ENCODE results near the gene COQ10B.

Gene COQ10B

DNA sequence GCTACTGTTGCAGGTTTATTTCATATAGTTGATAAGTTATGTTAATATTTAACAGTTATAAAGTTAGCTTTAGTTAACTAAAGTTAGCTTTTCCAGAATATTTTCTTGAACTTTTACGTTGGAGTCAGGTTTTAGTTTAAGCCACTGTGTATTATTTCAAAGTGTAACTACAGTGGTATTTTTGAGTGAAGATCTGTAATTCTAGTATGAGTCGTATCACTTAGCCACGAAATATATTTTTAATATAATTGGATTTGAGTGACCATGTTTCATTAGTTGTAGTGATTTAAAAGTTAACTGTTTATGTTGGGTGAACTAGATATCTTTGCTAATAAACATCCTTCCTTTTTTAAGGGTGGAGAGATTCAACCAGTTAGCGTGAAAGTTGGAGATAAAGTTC, 49.3 kb downstream of the COQ10B start:
- no peak for DNase-seq

DNA sequence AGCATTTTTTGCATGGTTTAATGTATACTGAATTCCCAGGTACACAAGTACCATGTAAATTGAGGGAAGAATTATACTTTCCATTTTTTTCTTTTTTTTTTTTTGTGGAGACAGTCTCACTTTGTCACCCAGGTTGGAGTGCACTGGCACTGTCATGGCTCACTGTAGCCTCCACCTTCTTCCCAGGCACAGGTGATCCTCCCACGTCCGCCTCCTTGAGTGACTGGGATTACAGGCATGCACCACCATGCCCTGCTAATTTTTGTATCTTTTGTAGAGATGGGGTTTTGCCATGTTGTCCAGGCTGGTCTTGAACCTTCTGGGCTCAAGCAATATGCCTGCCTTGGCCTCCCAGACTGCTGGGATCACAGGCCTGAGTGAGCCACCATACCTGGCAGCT, 50.6 kb downstream of the COQ10B start:
- no peak for DNase-seq

GRCh38 chr2:197504512-197504911, 51.2 kb downstream of the COQ10B start:
- DNase-seq: no peak

- DNase-seq: no peak
These were observed 53.3 kb downstream of the COQ10B start for GRCh38 chr2:197506658-197507057.

DNA sequence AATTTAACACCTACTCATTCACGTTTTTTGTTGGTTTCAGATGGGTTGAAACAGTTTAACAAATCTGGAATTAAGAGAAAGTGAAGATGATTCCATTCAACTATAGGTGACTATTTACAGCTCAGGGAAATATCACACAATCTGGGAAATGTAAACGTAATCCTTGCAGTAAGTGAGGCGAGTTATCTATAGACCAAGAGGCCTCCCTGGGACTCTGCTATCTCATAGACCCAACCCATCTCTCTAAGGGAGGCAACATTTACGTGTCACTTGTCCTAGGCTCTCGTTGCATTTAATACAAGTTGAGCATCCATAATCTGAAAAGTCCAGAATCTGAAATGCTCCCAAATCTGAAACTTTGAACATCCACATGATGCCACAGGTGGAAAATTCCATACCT, 60.6 kb downstream of the COQ10B start:
- DNase-seq: no peak

DNA sequence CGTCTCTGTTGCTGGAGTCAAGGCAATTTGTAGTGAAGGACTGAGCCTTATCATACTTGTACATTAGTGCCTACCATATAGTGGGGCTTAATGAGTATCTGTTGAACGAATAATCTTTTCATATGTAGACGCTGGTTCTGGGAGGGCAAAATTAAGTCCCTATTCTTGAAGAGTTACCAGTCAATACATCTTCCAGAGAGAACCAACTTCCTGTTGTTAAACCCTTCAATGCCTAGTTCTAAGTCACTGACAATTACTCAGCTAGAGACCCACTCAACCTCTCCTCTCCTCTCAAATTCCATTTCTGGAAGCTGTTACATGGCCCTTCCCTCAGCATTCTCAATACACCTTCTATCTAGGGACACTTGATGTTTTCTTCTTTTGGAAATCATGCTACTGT, 61.4 kb downstream of the COQ10B start:
- DNase-seq: peak; percentile 15

GRCh38 chr2:197515315-197515738, 62.0 kb downstream of the COQ10B start:
- DNase-seq: peak; percentile 43

DNA sequence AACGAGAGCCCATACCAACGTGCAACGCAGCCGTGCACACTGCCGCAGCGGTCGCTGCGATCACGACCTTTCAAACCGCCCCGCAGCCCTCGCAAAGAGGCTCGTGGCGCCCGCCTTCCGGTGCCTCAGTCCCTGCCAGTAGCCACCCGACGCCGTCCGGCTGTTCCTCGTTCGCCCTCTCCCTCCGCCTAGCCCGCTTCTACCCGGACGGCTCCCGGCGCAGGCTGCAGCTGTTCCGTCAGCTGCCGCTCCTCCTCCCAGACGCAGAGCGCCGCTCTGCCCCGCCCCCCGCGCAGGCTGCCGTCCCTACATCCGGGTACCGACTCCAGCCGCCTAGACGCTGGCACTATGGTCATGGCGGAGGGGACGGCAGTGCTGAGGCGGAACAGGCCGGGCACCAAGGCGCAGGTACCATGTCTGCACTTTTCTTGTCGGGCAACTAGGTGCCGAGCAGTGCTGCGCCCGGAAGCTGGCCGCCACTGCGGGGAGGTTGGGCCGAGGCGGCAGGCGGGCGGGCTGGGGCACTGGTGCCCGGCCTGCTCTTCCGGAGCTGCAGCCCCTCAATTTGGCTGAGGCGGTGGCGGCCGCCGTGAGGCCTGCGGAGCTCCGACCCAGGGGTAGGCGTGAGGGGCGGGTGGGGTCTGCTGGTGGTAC, 62.5 kb downstream of the COQ10B start, which contains the start of gene MOB4:
MOB4 (plus strand) TSS at position 328 of the 654 bp plus-strand sequence; CDS start at position 349, 21 bp downstream.
- DNase-seq: peak; percentile 97

DNA sequence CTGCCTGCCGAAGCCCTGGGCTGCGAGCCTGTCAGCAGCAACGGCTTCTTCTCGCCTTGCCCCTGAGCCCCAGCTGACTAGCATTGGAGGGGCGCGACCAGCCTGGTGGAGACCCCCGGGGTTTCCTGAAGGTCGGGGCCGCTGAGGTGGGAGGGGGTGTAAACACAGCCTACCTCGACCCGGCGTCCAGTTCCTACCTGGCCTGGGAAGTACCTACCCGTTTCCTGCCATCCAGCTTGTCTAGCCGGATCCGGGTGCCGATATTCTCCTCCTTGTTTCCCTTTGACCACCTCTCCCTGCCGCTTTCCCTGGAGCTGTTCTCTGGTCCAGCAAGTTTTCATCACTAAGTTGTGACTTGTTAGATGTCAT, 63.0 kb downstream of the COQ10B start:
- DNase-seq: no peak

DNA sequence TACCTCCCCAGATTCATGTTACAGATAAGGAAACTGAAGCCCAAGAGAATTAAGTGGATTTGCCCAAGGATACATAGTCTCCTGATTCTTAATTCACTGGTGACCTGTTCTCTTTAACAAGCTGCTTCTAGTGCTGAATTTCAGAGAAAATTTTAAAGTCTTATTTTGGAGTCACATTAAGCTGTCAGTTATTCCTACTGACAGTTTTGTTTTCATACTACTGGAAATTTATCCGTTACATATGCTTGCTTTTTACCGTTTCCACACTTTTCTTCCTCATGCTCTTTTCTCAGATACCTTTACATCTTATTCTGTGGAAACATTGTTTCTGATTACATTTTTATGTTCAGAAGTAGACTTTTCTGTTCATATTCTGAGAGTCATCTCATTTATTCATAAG, 63.8 kb downstream of the COQ10B start:
- no peak for DNase-seq

Data from RPMI8226 (cell line).